Measurements from ENCODE around the gene EDN1. TPM values are rescaled to one million over a fixed set of nuclear protein-coding genes. Genes with fewer than 3 reads are reported as not detected.

Gene EDN1
- total RNA-seq, 4 donors from 2014 or later: 5.4 to 29.1 (median 23.0) TPM

DNA sequence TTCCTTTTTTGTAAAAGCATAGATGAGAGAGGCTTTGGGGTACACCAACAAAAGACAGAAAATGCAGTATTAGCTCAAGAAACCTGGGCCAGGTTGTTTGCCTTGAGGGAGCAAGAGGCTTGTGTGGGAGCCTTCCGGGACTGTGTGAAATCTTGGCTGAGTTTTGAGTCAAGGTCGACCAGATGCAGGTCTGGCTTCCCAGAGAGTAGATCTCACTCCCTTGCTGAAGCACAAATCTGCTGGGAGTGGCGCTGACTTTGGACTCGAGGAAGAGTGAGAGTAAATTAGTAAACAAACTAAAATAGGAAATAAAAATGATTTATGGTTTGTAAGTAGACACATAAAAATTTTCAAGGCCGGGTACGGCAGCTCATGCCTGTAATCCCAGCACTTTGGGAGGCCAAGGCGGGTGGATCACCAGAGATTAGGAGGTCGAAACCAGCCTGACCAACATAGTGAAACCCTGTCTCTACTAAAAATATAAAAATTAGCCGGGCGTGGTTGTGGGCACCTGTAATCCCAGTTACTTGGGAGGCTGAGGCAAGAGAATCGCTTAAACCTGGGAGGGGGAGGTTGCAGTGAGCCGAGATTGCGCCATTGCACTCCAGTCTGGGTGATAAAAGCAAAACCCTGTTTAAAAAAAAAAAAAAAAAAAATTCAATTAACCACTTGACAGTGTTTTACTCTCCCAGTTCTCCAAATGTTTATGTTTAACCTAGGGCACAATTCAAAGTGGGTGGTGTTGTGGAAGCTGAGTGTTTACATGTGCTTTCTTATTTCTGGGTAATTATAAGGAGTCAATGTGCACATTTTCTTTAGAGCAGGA is 27.7 kb upstream of the EDN1 start:
- intact Hi-C loops (cut with DNase I): no loop called here

DNA sequence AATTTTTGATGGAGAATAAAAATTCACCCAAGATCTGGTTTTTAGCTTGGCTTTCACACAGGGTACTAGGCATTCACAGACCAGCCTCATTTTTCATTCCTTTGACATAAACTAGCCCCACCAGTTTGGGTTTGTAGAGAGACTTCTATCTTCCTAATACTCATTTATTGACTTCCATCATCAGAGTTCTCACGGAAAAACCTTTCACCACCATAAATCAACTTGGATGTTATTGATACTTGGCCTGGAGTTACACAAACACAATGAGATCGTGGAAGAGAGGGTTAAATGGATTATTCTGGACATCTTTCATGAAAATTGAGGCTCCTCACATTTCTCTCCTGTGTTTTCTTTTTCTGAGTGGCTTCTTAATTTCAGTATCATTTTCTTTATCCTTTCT is 26.8 kb upstream of the EDN1 start:
- Histone ChIP-seq H3K27me3 (no peaks in the 10 kb centered on the region), H3K4me3 (no peak overlapping the region), H3K36me3 (no peaks in the 10 kb centered on the region), H3K27ac (replicated peaks in 1 of 4) (no peak overlapping the region), H3K9me3 (no peaks in the 10 kb centered on the region), H3K4me1 (no peaks in the 10 kb centered on the region)
- WGBS: 36% methylated on average over 2 of the region's 2 CpGs
- intact Hi-C loops (cut with DNase I): no loop called here
- DNase-seq (ENCODE audit: extremely low spot score): no peak
- no peak for TF ChIP-seq POLR2AphosphoS5 (IDR thresholded peaks at IDR 0.05)
- TF ChIP-seq POLR2A (IDR thresholded peaks at IDR 0.05; ENCODE audit: low read depth): no peak
- no peak for TF ChIP-seq EP300 (IDR thresholded peaks at IDR 0.05)
- TF ChIP-seq, protein P1, sequence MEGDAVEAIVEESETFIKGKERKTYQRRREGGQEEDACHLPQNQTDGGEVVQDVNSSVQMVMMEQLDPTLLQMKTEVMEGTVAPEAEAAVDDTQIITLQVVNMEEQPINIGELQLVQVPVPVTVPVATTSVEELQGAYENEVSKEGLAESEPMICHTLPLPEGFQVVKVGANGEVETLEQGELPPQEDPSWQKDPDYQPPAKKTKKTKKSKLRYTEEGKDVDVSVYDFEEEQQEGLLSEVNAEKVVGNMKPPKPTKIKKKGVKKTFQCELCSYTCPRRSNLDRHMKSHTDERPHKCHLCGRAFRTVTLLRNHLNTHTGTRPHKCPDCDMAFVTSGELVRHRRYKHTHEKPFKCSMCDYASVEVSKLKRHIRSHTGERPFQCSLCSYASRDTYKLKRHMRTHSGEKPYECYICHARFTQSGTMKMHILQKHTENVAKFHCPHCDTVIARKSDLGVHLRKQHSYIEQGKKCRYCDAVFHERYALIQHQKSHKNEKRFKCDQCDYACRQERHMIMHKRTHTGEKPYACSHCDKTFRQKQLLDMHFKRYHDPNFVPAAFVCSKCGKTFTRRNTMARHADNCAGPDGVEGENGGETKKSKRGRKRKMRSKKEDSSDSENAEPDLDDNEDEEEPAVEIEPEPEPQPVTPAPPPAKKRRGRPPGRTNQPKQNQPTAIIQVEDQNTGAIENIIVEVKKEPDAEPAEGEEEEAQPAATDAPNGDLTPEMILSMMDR (IDR thresholded peaks at IDR 0.05): no peak

More for the DNA sequence above, 27.7 kb upstream of the EDN1 start:
- H3K36me3 ChIP-seq: no peaks in the 10 kb centered on the region
- no peaks in the 10 kb centered on the region for H3K9me3 ChIP-seq
- H3K27me3 ChIP-seq: no peaks in the 10 kb centered on the region
- WGBS: 87% methylated on average over 13 of the region's 13 CpGs
- no peak for DNase-seq (ENCODE audit: extremely low spot score)
- no peaks in the 10 kb centered on the region for H3K4me1 ChIP-seq
- H3K4me3 ChIP-seq: no peak overlapping the region
- TF ChIP-seq POLR2A (IDR thresholded peaks at IDR 0.05; ENCODE audit: low read depth) (no peak), POLR2AphosphoS5 (IDR thresholded peaks at IDR 0.05) (no peak), EP300 (IDR thresholded peaks at IDR 0.05) (no peak)
- TF ChIP-seq, protein P1 (IDR thresholded peaks at IDR 0.05): no peak
- no peak overlapping the region for H3K27ac ChIP-seq (replicated peaks in 1 of 4)

DNA sequence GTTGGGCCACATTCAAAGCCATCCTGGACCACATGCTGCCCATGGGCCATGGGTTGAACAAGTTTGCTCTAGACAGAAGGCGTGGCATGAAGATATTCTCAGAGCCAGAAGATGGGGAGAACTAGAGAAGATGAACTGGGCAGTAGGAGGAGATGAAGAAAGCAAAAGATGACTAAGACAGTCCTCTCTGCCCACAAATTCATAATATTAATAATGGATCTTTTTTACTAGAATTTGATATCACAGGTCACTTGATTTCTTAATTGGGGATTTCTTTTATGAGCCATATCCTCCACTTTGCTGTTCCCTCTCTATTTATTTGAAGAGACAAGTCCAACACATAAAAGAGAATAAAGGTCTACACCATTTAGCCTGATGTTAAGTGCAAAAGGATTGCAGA is 25.5 kb upstream of the EDN1 start:
- 76% methylated on average over 1 of the region's 1 CpG for WGBS
- H3K36me3 ChIP-seq: no peaks in the 10 kb centered on the region
- H3K4me3 ChIP-seq: no peak overlapping the region
- intact Hi-C loops (cut with DNase I): no loop called here
- no peaks in the 10 kb centered on the region for H3K4me1 ChIP-seq
- no peaks in the 10 kb centered on the region for H3K9me3 ChIP-seq
- no peak for TF ChIP-seq EP300 (IDR thresholded peaks at IDR 0.05)
- TF ChIP-seq POLR2AphosphoS5 (IDR thresholded peaks at IDR 0.05): no peak
- TF ChIP-seq, protein P1 (IDR thresholded peaks at IDR 0.05): no peak
- no peak for TF ChIP-seq POLR2A (IDR thresholded peaks at IDR 0.05; ENCODE audit: low read depth)
- no peak for DNase-seq (ENCODE audit: extremely low spot score)
- H3K27me3 ChIP-seq: no peaks in the 10 kb centered on the region
- no peak overlapping the region for H3K27ac ChIP-seq (replicated peaks in 1 of 4)

DNA sequence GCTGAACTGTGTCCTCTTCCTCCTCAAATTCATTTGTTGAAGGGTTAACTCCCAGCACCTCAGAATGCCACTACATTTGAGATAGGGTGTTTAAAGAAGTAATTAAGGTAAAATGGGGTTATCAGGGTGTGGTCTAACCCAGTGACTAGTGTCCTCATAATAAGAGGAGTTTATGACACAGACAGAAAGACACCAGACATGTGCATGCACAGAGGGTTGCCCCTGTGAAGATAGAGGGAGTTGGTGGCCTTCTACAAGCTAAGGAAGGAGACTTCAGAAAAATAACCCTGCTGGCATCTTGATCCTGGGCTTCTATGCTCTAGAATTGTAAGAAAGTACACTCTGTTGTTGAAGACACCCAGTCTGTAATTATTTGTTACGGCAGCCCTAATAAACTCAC is 24.9 kb upstream of the EDN1 start:
- Histone ChIP-seq H3K4me1 (no peaks in the 10 kb centered on the region), H3K9me3 (no peaks in the 10 kb centered on the region), H3K36me3 (no peaks in the 10 kb centered on the region), H3K27me3 (no peaks in the 10 kb centered on the region), H3K27ac (replicated peaks in 1 of 4) (no peak overlapping the region), H3K4me3 (no peak overlapping the region)
- no peak for TF ChIP-seq EP300 (IDR thresholded peaks at IDR 0.05)
- TF ChIP-seq, protein P1 (IDR thresholded peaks at IDR 0.05): no peak
- no peak for TF ChIP-seq POLR2AphosphoS5 (IDR thresholded peaks at IDR 0.05)
- no peak for TF ChIP-seq POLR2A (IDR thresholded peaks at IDR 0.05; ENCODE audit: low read depth)
- no peak for DNase-seq (ENCODE audit: extremely low spot score)
- intact Hi-C loops (cut with DNase I): no loop called here
- 85% methylated on average over 1 of the region's 1 CpG for WGBS

Measured in esophagus muscularis mucosa (tissue), 4 donors.